K562 (cell line): ENCODE data around the gene PAM. TPM values are rescaled to one million over a fixed set of nuclear protein-coding genes. Genes with fewer than 3 reads are reported as not detected.

Source experiments
- ATAC-seq: fragments of 200-7000 bp; cut with Tn5 transposase; 3 replicates; pipeline ENCODE4 v1.9.1; 2020; ENCODE audit warnings: moderate library complexity
- BruUV-seq: library from RNA; stranded (reverse); fragments of 400-500 nt; replicated peaks from 2 replicates; lab custom pipeline; 2021; lab: Mats Ljungman, UMichigan
- CTCF ChIA-PET: fragments of 300-600 bp; formaldehyde crosslinking; extraction: SDS; loops from one replicate; lab custom pipeline; 2021; ENCODE audit warnings: low intra/inter-chr PET ratio; lab: Yijun Ruan, JAX
- POLR2A ChIA-PET: fragments of 300-600, 350-650 bp; sonication (Branson Sonifier 250); formaldehyde crosslinking; extraction: SDS; loops from one replicate; lab custom pipeline; 2021; ENCODE audit warnings: antibody characterized with exemption, inconsistent platforms; lab: Yijun Ruan, JAX
- DNase-seq, 4 experiments: peaks; one replicate each; pipeline versions ENCODE4 v3.0.0 to v3.0.0-alpha.2; 2011 to 2018; ENCODE audit warnings: low spot score in 3 of 4, mixed read lengths in 3 of 4; ENCODE audit errors: extremely low read depth in 1 of 4
- FAIRE-seq: peaks from 2 replicates; lab custom pipeline; 2011; peaks lifted over from hg19 to GRCh38; lab: Jason Lieb, UNC
- H2AFZ ChIP-seq: 2 replicates; pipeline ENCODE4 v1.6.0; 2011; ENCODE audit warnings: low read depth, low read length, control low read depth, inconsistent platforms
- H3K27ac ChIP-seq: fragments of 200-600 bp; 3 replicates; pipeline ENCODE4 v1.8.0; 2011; ENCODE audit warnings: low read depth, mild to moderate bottlenecking, control low read depth, inconsistent platforms, low read length, moderate library complexity, mixed read lengths; ENCODE audit errors: extremely low read depth
- H3K27me3 ChIP-seq, 2 experiments: fragments of 300-600 bp in 1 of 2; 2 replicates in 1 of 2; 3 replicates in 1 of 2; pipeline versions ENCODE4 v1.6.0 to v1.8.0; 2011; ENCODE audit warnings: inconsistent platforms in 2 of 2, low read length in 2 of 2, mild to moderate bottlenecking in 1 of 2, mixed read lengths in 1 of 2, moderate library complexity in 1 of 2; ENCODE audit not compliant: control insufficient read depth in 2 of 2, insufficient read depth in 2 of 2
- H3K36me3 ChIP-seq: fragments of 300-600 bp; 3 replicates; pipeline ENCODE4 v1.8.0; 2011; ENCODE audit warnings: mild to moderate bottlenecking, low read length, inconsistent platforms; ENCODE audit not compliant: control insufficient read depth, insufficient read depth
- H3K4me1 ChIP-seq, 2 experiments: fragments of 200-600 bp in 1 of 2; replicated peaks in 1 of 2; 2 replicates in 1 of 2; 3 replicates in 1 of 2; pipeline versions ENCODE4 v1.5.1 to v1.8.0; 2011; ENCODE audit warnings: inconsistent platforms in 2 of 2, low read length in 2 of 2, mild to moderate bottlenecking in 1 of 2, mixed read lengths in 1 of 2, moderate library complexity in 1 of 2; ENCODE audit not compliant: control insufficient read depth in 2 of 2, insufficient read depth in 2 of 2
- H3K4me2 ChIP-seq: 2 replicates; pipeline ENCODE4 v1.6.1; 2011; ENCODE audit warnings: low read length, control low read depth, inconsistent platforms, mixed read lengths; ENCODE audit not compliant: insufficient read depth
- H3K4me3 ChIP-seq: fragments of 200-600 bp; sonication (generic), shearing (Covaris generic); 2 replicates; pipeline ENCODE4 v1.5.1; 2016; ENCODE audit warnings: control low read depth, inconsistent platforms
- H3K79me2 ChIP-seq: fragments of 200-600 bp; 3 replicates; pipeline ENCODE4 v1.8.0; 2011; ENCODE audit warnings: low read length, inconsistent platforms; ENCODE audit not compliant: control insufficient read depth, insufficient read depth
- H3K9ac ChIP-seq, 2 experiments: 2 replicates each; pipeline versions ENCODE4 v1.6.0 to v1.6.1; 2011; ENCODE audit warnings: low read depth in 2 of 2, low read length in 2 of 2, control low read depth in 1 of 2, inconsistent platforms in 1 of 2, mild to moderate bottlenecking in 1 of 2, mixed read lengths in 1 of 2; ENCODE audit not compliant: insufficient read depth in 1 of 2
- H3K9me1 ChIP-seq: one replicate; pipeline ENCODE4 v1.6.0; 2011; ENCODE audit warnings: inconsistent platforms, mild to moderate bottlenecking, low read length, moderate library complexity; ENCODE audit not compliant: control insufficient read depth, insufficient read depth
- H3K9me3 ChIP-seq: replicated peaks from 2 replicates; pipeline ENCODE4 v1.5.1; 2011; ENCODE audit warnings: low read depth, low read length, inconsistent platforms; ENCODE audit not compliant: control insufficient read depth, insufficient read depth
- H4K20me1 ChIP-seq: replicated peaks from 2 replicates; pipeline ENCODE4 v1.6.1; 2011; ENCODE audit warnings: low read length, inconsistent platforms, mixed read lengths; ENCODE audit not compliant: control insufficient read depth, insufficient read depth
- LARP7 ChIP-seq: fragments of 450-650 bp; IDR thresholded peaks from 2 replicates; pipeline ENCODE4 v1.6.1; 2016
- MEF2A ChIP-seq: IDR thresholded peaks from 2 replicates; pipeline ENCODE4 v1.6.1; 2011; ENCODE audit warnings: low read depth, mild to moderate bottlenecking, low read length, moderate library complexity; ENCODE audit not compliant: control insufficient read depth
- NFRKB ChIP-seq: fragments of 450-650 bp; IDR thresholded peaks from 2 replicates; pipeline ENCODE4 v1.6.1; 2016; ENCODE audit warnings: low read depth
- PML ChIP-seq: IDR thresholded peaks from 2 replicates; pipeline ENCODE4 v1.6.1; 2012; ENCODE audit warnings: low read length, inconsistent platforms
- STAT5A ChIP-seq: IDR thresholded peaks from 2 replicates; pipeline ENCODE4 v1.6.1; 2012; ENCODE audit warnings: low read length, inconsistent platforms, borderline replicate concordance
- YBX1 ChIP-seq: fragments of 450-650 bp; IDR thresholded peaks from 2 replicates; pipeline ENCODE4 v1.7.1; 2016; ENCODE audit warnings: mild to moderate bottlenecking
- ZFP1 ChIP-seq: fragments of 450-650 bp; formaldehyde crosslinking; IDR thresholded peaks from 2 replicates; pipeline ENCODE4 v1.4.0; 2020; ENCODE audit warnings: mild to moderate bottlenecking, mixed read lengths
- ZNF316 ChIP-seq: fragments of 450-650 bp; IDR thresholded peaks from 2 replicates; pipeline ENCODE4 v1.6.1; 2016
- WGBS: fragments of 100-300 bp; shearing (Covaris generic); methylation state at CpG from one replicate; pipeline ENCODE4 v1.1.6; 2016; ENCODE audit warnings: low coverage, mixed read lengths; ENCODE audit not compliant: insufficient coverage; ENCODE audit errors: missing lambda C conversion rate; 5-methylcytosine and 5-hydroxymethylcytosine counted together
- in situ Hi-C: fragments of 300-500 bp; cut with MboI; formaldehyde crosslinking; loops from 4 replicates; pipeline ENCODE4 v1.15.0; 2018; ENCODE audit warnings: inconsistent platforms, mixed read lengths
- intact Hi-C: fragments of 100-400 bp; cut with micrococcal nuclease; formaldehyde crosslinking; loops from 2 replicates; pipeline ENCODE4 v1.14.2; 2022
- polyA plus RNA-seq, 8 experiments: library from polyadenylated mRNA; depleted of rRNA in 4 of 8; stranded (reverse) in 5 of 8; unstranded in 3 of 8; fragments of >200 nt; fragmentation: Nextera tagmentation in 2 of 8; fragmentation: Illumina TruSeq in 1 of 8; extraction: Ambion mirVana in 2 of 8; extraction: Trizol in 1 of 8; gene quantifications; 2 replicates each; pipeline versions ENCODE4 v1.2.1 to v1.2.3, GENCODE V29; 2011 to 2014; ENCODE audit warnings: inconsistent platforms in 1 of 8, missing spikeins in 1 of 8
- total RNA-seq, 7 experiments: library from RNA; depleted of rRNA in 6 of 7; stranded (reverse); fragments of >200 nt in 6 of 7; fragmentation: Illumina TruSeq in 2 of 7; extraction: Trizol in 2 of 7; gene quantifications; 2 replicates each; pipeline versions ENCODE4 v1.2.1 to v1.2.3, GENCODE V29; 2011 to 2021; ENCODE audit warnings: low replicate concordance in 1 of 7
- TF ChIP-seq, protein P1 (sequence below): fragments of 450-650 bp; IDR thresholded peaks from 2 replicates; pipeline ENCODE4 v1.6.1; 2016; ENCODE audit warnings: missing biosample characterization, missing genetic modification characterization

PAM gene
- total and polyA plus RNA-seq, 9 of the 15 experiments (the other 6 are each of a cell fraction or from before 2014, with no cell fraction given), result 0.39 to 3.1 (median 0.77) TPM

DNA sequence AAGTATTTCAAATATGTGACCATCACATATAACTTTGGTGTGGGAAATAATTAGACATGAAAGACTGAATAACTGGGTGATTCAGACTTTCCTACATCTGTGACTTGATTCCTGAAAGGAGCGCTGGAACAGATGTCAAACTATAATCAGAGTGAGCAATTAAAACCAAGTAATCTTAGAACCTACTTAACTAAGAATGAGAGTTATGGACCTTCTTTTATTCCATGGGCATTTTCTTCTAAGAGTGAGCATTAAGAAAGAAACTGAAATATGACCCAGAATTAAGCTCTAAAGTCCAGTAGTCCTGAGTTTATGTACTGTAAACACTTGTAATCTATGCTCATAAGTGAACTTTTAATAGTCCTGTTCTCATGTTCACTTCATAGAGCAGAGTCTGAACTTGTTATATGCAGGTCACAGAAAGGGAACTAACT lies 68.4 kb downstream of the PAM start:
- no peaks in the 10 kb centered on the region for H3K9me1 ChIP-seq
- no TSS peak for BruUV-seq
- in situ Hi-C loops, result no loop called here
- ATAC-seq (no peak), DNase-seq (no peak), FAIRE-seq (no peak)
- POLR2A ChIA-PET, result no interaction called here
- H3K79me2 ChIP-seq, result no peaks in the 10 kb centered on the region
- H3K4me3 ChIP-seq, result no peak overlapping the region
- no peaks in the 10 kb centered on the region for H4K20me1 ChIP-seq
- H3K9me3 ChIP-seq, result no peaks in the 10 kb centered on the region
- H2AFZ ChIP-seq, result no peak overlapping the region
- 0% methylated on average over 1 of the region's 1 CpG for WGBS
- no peaks in the 10 kb centered on the region for H3K27me3 ChIP-seq
- no peak overlapping the region for H3K4me2 ChIP-seq
- no peak overlapping the region for H3K27ac ChIP-seq
- H3K4me1 ChIP-seq, result no peaks in the 10 kb centered on the region
- CTCF ChIA-PET, result no interaction called here
- no peak overlapping the region for H3K9ac ChIP-seq
- TF ChIP-seq, protein P1, sequence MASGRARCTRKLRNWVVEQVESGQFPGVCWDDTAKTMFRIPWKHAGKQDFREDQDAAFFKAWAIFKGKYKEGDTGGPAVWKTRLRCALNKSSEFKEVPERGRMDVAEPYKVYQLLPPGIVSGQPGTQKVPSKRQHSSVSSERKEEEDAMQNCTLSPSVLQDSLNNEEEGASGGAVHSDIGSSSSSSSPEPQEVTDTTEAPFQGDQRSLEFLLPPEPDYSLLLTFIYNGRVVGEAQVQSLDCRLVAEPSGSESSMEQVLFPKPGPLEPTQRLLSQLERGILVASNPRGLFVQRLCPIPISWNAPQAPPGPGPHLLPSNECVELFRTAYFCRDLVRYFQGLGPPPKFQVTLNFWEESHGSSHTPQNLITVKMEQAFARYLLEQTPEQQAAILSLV (tag), result no peak
- no peak for TF ChIP-seq STAT5A
- no peak for TF ChIP-seq PML
- no peak for TF ChIP-seq ZFP1 (CRISPR knock-in tag)
- no peak for TF ChIP-seq YBX1
- no peak for TF ChIP-seq LARP7
- no peak for TF ChIP-seq MEF2A
- intact Hi-C loops, result no loop called here
- no peaks in the 10 kb centered on the region for H3K36me3 ChIP-seq

DNA sequence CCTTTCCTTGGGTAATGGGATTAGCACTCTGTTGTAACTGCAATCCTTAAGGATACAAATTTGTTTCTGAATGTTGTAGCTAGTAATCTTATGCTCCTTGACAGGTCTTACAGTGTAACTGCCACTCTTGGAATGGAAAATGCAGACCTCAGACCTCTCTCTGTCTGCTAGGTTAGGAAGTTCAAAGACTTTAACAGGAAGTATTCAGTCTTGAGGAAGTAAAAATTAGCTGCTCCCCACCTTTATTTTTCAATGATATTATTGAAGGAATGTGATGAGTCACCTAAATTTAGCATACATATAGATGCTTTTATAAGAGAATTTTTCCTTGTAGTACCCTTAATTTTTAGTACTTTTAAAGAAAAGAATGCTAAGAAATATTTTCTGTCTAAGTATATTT lies 71.5 kb downstream of the PAM start:
- BruUV-seq, result no TSS peak
- no peak overlapping the region for H2AFZ ChIP-seq
- no peaks in the 10 kb centered on the region for H4K20me1 ChIP-seq
- TF ChIP-seq NFRKB (no peak), ZNF316 (peak; percentile 50)
- DNase-seq (no peak), ATAC-seq (no peak), FAIRE-seq (no peak)
- H3K4me2 ChIP-seq, result no peak overlapping the region
- H3K9me3 ChIP-seq, result no peaks in the 10 kb centered on the region
- no peaks in the 10 kb centered on the region for H3K79me2 ChIP-seq
- CTCF ChIA-PET, result no interaction called here
- H3K9me1 ChIP-seq, result no peaks in the 10 kb centered on the region
- no peaks in the 10 kb centered on the region for H3K27me3 ChIP-seq
- H3K4me1 ChIP-seq, result no peaks in the 10 kb centered on the region
- in situ Hi-C loops (no loop called here), intact Hi-C loops (no loop called here)
- no peak overlapping the region for H3K4me3 ChIP-seq
- H3K9ac ChIP-seq, result no peak overlapping the region
- H3K36me3 ChIP-seq, result no peaks in the 10 kb centered on the region
- no peak overlapping the region for H3K27ac ChIP-seq
- POLR2A ChIA-PET, result no interaction called here
